ENCODE measurements around the gene YBEY. TPM values are rescaled to one million over a fixed set of nuclear protein-coding genes. Genes with fewer than 3 reads are reported as not detected.
A peak's percentile ranks its signal among the peaks of the same experiment; 100 is the strongest.

Gene YBEY
- total and polyA plus RNA-seq, 12 donors, result 4.0 to 46.0 (median 16.5) TPM

GRCh38 chr21:46295996-46296752 is 10.0 kb downstream of the YBEY start:
- TF ChIP-seq CTCF (IDR thresholded peaks at IDR 0.05), result no peak
- no peak for TF ChIP-seq POLR2A (IDR thresholded peaks at IDR 0.05)
- Histone ChIP-seq H3K4me3 (no peak overlapping the region), H3K27me3 (no peaks in the 10 kb centered on the region), H3K27ac (peak overlapping the region in 1 of 5 donors; percentile 37), H3K4me1 (replicated peaks in 1 of 2) (no peaks in the 10 kb centered on the region), H3K36me3 (replicated peaks in 1 of 2) (peaks cover 0 to 8% of the 10 kb centered on the region in 2 donors), H3K9me3 (replicated peaks in 1 of 3) (no peaks in the 10 kb centered on the region)
- peak in 6 of 7 donors; percentile 39 to 84 (median 64) for DNase-seq
- WGBS, 4 donors, result 51 to 76% (median 68%) methylated on average over 9 to 29 of the region's 29 CpGs
- intact Hi-C loops (cut with DNase I), result no loop called here

GRCh38 chr21:46297338-46298271 is 11.5 kb downstream of the YBEY start:
- Histone ChIP-seq H3K36me3 (replicated peaks in 1 of 2) (no peaks in the 10 kb centered on the region), H3K27me3 (no peaks in the 10 kb centered on the region), H3K27ac (peak overlapping the region in 2 of 5 donors; percentile 40 to 52), H3K4me3 (peak overlapping the region in 2 of 4 donors; percentile 28 to 42), H3K4me1 (replicated peaks in 1 of 2) (no peaks in the 10 kb centered on the region), H3K9me3 (replicated peaks in 1 of 3) (no peaks in the 10 kb centered on the region)
- 9 to 15% (median 13%) methylated on average over 39 to 84 of the region's 84 CpGs for WGBS, 4 donors
- TF ChIP-seq CTCF (IDR thresholded peaks at IDR 0.05), result no peak
- no peak for TF ChIP-seq POLR2A (IDR thresholded peaks at IDR 0.05)
- DNase-seq, result no peak
- intact Hi-C loops (cut with DNase I), result no loop called here

GRCh38 chr21:46299167-46299566 is 13.0 kb downstream of the YBEY start:
- intact Hi-C loops (cut with DNase I), result no loop called here
- no peaks in the 10 kb centered on the region for H3K9me3 ChIP-seq (replicated peaks in 1 of 3)
- 77 to 87% (median 85%) methylated on average over 6 to 9 of the region's 9 CpGs for WGBS, 4 donors
- no peaks in the 10 kb centered on the region for H3K27me3 ChIP-seq
- no peak overlapping the region for H3K27ac ChIP-seq
- no peaks in the 10 kb centered on the region for H3K4me1 ChIP-seq (replicated peaks in 1 of 2)
- H3K36me3 ChIP-seq (replicated peaks in 1 of 2), result no peaks in the 10 kb centered on the region
- TF ChIP-seq POLR2A (IDR thresholded peaks at IDR 0.05) (no peak), CTCF (IDR thresholded peaks at IDR 0.05) (no peak)
- no peak overlapping the region for H3K4me3 ChIP-seq
- no peak for DNase-seq

GRCh38 chr21:46301759-46302158 is 15.6 kb downstream of the YBEY start:
- no peaks in the 10 kb centered on the region for H3K27me3 ChIP-seq
- H3K9me3 ChIP-seq (replicated peaks in 1 of 3), result no peaks in the 10 kb centered on the region
- no peak overlapping the region for H3K27ac ChIP-seq
- H3K36me3 ChIP-seq (replicated peaks in 1 of 2), result no peaks in the 10 kb centered on the region
- intact Hi-C loops (cut with DNase I), result no loop called here
- no peak overlapping the region for H3K4me3 ChIP-seq
- no peaks in the 10 kb centered on the region for H3K4me1 ChIP-seq (replicated peaks in 1 of 2)
- 96 to 100% (median 97%) methylated on average over 3 to 14 of the region's 14 CpGs; no CpG with 5 or more reads in 1 of the 4 donors for WGBS, 4 donors
- no peak for DNase-seq
- TF ChIP-seq CTCF (IDR thresholded peaks at IDR 0.05), result no peak
- TF ChIP-seq POLR2A (IDR thresholded peaks at IDR 0.05), result no peak
